HG02623 (cell line): ENCODE results near the gene DAB2IP.
"Not testable (repeated sequence)": the region's sequence is repeated elsewhere in the genome, so short reads cannot be mapped to it uniquely, and the experiment has no call there.

Source experiments
- ATAC-seq: cut with Tn5 transposase; IDR thresholded peaks from one replicate; pipeline ENCODE4 v1.9.1; 2021; ENCODE audit warnings: moderate library complexity; ENCODE audit not compliant: unreplicated experiment

DAB2IP gene

GRCh38 chr9:121651295-121652020, at the start of gene DAB2IP:
Gene DAB2IP (plus strand): TSS chr9:121651634. CDS start chr9:121651776, 142 bp downstream.
- no peak for ATAC-seq

DNA sequence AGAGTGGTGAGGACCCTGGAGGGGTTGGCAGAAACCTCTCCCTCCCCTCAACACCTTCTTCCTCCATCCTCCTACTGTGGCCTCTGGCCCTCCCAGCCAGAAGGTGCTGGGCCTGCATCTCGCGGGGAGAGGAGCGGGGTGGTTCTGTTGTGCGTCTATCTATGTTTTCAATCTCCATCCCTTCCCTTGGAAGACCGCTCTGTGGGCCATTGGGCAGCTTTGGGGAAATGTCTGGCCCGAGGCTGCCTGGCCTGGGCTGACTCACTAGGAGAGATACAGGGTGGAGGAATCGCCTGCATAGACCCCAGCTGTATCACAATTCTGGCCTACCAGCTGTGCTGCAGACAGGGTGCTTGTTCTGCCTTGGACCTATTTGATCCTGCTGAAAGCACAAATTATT, 48.4 kb upstream of the DAB2IP start:
- ATAC-seq = no peak

DNA sequence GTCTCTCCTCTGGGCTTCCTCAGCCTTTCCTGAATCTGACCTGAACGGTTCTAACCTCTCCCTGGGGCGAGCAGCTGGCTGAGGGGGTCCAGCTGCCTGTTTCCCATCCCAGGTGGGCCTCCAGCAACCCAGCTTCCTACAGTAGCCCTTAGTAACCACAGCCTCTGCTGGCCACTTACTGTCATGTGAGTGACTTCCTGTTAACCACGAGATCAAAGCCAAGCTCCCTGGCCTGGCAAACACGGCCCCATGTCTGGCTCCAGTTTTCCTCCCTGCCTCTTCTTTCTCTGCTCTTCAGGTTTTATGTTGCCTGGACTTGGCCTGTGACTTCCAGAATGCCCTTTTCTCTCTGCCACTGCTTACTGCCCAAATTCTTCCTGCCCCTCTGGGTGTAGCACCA, 47.2 kb upstream of the DAB2IP start:
- no peak for ATAC-seq

GRCh38 chr9:121604654-121605053, 46.8 kb upstream of the DAB2IP start:
- no peak for ATAC-seq

GRCh38 chr9:121607434-121608167, 43.8 kb upstream of the DAB2IP start:
- ATAC-seq = no peak

DNA sequence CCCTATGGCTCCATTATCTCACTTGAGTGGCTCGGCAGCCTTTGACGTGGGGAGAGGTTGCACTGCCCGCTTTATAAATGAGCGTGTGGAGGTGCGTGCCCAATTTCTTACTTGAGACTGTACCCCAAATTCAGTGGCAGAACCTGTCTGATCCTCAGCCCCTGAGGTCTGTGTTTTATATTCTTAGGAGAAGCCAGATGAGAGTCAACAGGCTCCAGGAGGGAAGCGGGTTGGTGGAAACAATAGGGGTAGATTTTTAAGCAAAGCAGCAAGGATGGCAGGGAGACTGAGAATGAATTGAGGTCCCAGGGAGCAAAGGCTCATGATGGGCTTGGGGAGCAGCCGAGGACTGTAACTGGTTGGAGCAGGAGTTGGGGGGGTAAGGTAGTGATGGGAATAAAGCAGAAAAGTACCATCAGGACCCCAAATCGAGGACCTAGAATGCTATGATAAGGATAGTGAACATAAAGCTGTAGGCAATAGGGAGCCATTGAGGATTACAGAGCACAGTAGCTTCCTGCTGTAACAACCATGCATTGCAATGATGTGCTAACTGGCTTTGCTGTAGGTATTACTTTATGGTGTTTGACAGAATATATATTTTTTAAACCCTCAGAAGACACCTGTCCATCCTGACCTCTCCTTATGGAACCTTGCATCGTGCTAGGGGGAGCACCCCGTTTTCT, 43.1 kb upstream of the DAB2IP start:
- ATAC-seq = no peak

GRCh38 chr9:121609822-121610637, 41.4 kb upstream of the DAB2IP start:
- ATAC-seq = no peak

- no peak for ATAC-seq
Measured at GRCh38 chr9:121610638-121610953, 40.8 kb upstream of the DAB2IP start.

GRCh38 chr9:121612511-121612998, 38.9 kb upstream of the DAB2IP start:
- no peak for ATAC-seq

- no peak for ATAC-seq
Measured at GRCh38 chr9:121613009-121613752, 38.3 kb upstream of the DAB2IP start.

GRCh38 chr9:121616123-121616755, 35.2 kb upstream of the DAB2IP start:
- ATAC-seq = no peak

DNA sequence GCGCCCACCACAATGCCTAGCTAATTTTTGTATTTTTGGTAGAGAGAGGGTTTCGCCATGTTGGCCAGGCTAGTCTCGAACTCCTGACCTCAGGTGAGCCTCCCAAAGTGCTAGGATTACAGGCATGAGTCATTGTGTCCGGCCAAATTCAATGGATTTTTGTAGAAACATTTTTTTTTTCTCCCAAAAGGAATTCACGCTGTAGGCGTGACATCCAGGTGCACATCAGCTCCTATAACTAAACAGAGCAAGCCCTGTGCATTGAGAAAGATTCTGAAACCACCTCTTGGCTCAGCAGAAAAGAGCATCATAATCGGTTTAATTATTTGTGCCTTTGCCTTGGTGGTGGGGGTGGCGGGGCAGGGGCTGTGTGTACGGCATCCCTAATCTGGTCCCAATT, 32.9 kb upstream of the DAB2IP start:
- ATAC-seq = no peak

DNA sequence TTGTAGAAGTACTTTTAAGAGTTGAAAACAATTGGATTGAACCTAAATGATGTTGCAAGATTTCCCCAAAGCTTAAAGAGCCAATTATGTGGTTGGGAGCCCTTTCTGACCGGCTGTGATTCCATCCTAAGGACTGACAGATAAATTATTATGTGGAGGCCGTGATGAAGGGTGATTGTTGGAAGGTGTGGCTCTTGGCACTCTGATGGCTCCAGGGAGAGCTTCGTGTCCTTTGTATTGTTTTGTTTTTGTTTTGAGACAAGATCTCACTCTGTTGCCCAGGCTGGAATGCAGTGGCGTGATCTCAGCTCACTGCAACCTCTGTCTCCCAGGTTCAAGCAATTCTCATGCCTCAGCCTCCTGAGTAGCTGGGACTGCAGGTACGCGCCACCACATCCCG, 32.5 kb upstream of the DAB2IP start:
- ATAC-seq = not testable (repeated sequence)

DNA sequence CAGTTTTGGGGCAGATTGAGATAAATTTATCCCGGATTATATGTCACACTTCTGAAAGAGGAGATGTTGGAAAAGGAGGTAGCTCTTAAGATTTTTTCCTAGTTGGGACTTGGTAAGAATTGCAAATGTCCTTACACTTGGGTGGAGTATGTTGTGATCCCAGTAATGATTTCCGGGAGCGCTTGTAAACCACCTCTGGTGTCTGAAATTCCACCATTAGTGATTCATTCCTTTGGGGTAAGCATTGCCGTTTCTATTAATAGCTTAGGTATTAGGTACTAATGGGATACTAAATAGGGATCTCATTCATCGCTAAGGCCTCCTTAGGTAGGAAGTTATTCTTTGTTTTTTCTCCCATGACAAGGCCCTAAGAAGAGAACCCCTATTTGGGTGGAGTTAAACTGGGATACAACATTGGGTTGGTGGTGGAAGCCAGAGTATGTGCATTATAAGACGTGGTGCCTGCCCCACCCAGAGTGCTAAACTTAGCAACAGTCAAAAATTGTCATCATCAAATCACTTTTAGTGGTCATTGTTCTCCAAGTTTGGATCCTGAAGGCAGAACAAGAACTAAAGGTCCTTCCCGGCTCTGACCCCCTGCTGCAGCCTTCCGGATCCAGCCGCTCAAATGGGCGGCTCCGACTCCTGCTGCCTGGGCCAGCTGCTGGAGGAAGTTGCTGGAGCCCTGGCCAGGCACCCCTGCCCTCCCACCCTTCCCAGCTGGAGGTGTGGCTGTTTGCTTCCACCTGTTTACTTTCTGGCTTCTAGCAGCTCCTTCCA, 31.7 kb upstream of the DAB2IP start:
- ATAC-seq = no peak

DNA sequence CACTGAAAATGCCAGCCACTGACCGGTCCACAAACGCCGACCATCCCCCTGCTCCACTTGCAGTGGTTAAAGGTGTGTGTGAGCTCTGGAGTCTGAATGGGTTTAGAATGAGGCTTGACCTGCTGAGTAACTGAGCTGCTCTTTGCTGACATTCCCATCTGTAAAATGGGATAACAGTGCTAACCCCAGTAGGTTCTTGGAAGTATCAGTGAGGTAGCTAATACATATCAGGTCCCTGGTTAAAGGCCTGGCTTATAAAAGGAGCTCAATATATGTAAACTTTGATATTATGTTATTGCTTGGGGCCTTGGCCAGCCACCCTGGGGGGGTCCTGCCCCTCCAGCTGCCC, 31.1 kb upstream of the DAB2IP start:
- ATAC-seq = no peak

DNA sequence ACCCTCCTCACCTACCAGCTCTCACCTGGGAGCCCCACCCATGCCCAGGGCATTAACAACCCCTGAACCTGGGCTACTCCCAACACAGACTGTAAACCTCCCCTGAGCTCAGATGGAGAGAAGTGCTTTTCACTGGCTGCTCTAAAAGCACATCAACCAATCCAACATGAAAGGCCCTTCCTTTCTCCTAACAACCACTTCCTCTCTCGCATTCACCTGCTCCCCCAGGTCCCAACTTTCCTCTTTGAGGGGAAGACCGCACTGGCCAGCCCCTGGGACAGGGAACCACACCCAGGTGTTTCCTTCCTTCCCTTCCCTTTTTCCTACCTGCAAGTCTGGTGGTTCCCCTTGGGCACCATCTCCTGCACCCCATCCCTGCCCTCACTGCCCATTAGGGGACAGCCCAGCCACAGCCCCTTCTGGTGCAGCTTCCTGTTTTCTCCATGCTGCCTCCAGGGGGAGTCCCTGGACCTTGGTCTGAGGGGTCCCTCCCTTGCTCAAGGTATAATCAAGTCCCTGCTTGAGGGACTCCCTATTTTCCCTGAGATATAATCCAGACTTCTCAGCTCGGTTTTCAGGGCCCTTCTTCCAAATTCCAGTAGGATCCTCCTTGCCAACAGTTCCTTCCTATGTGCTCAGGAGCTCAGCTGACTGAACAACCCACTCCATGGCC, 30.5 kb upstream of the DAB2IP start:
- no peak for ATAC-seq

GRCh38 chr9:121622387-121623203, 28.8 kb upstream of the DAB2IP start:
- no peak for ATAC-seq

GRCh38 chr9:121623430-121623829, 28.0 kb upstream of the DAB2IP start:
- not testable (repeated sequence) for ATAC-seq
